ENCODE results near the gene HAAO. TPM values are rescaled to one million over a fixed set of nuclear protein-coding genes. Genes with fewer than 3 reads are reported as not detected.
"Not testable (repeated sequence)": the region's sequence is repeated elsewhere in the genome, so short reads cannot be mapped to it uniquely, and the experiment has no call there.

HAAO gene
- total RNA-seq, 2 experiments from 2014 or later = not detected

DNA sequence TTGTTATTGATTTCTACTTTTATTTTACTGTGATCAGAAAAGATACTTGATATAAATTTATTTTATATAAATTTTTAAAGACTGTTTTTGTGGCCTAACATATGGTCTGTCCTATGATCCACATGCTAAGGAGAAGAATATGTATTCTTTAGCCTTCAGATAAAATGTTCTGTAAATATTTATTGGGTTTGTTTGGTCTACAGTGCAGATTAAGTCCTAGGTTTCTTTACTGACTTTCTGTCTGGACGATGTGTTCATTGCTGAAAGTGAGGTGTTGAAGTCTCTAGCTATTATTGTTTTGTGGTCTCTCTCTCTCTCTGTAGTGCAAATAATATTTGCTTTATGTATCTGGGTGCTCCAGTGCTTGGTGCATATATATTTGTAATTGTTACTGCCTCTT, 58.5 kb downstream of the HAAO start:
- Histone ChIP-seq H3K4me3 (ENCODE audit: low read length) (no peak overlapping the region), H3K27me3 (ENCODE audit: control insufficient read depth in 1 of 2, insufficient read depth in 2 of 2, low read length in 2 of 2) (no peaks in the 10 kb centered on the region), H3K9me3 (ENCODE audit: control insufficient read depth in 1 of 2, insufficient read depth in 1 of 2, low read length in 2 of 2) (peaks cover 3 to 14% of the 10 kb centered on the region in 2 experiments), H3K4me1 (ENCODE audit: insufficient read depth, low read length) (no peaks in the 10 kb centered on the region), H3K27ac (ENCODE audit: low read depth in 1 of 2, low read length in 2 of 2) (no peak overlapping the region), H3K36me3 (ENCODE audit: insufficient read depth, low read length) (peaks cover 17% of the 10 kb centered on the region)
- H3K27ac Mint-ChIP-seq = no peak overlapping the region
- no peaks in the 10 kb centered on the region for H3K27me3 Mint-ChIP-seq
- H3K36me3 Mint-ChIP-seq (ENCODE audit: low read depth) = peaks cover 97% of the 10 kb centered on the region
- POLR2A ChIA-PET = no interaction called here
- peaks cover 22% of the 10 kb centered on the region for H3K9me3 Mint-ChIP-seq
- intact Hi-C loops (cut with DNase I, micrococcal nuclease) = no loop called here
- CTCF ChIA-PET = no interaction called here
- no peaks in the 10 kb centered on the region for H3K4me1 Mint-ChIP-seq (ENCODE audit: low read depth)
- H3K4me3 Mint-ChIP-seq = no peak overlapping the region
- ATAC-seq (ENCODE audit: poor library complexity) = no peak
- no peak for DNase-seq
- TF ChIP-seq, protein P1, sequence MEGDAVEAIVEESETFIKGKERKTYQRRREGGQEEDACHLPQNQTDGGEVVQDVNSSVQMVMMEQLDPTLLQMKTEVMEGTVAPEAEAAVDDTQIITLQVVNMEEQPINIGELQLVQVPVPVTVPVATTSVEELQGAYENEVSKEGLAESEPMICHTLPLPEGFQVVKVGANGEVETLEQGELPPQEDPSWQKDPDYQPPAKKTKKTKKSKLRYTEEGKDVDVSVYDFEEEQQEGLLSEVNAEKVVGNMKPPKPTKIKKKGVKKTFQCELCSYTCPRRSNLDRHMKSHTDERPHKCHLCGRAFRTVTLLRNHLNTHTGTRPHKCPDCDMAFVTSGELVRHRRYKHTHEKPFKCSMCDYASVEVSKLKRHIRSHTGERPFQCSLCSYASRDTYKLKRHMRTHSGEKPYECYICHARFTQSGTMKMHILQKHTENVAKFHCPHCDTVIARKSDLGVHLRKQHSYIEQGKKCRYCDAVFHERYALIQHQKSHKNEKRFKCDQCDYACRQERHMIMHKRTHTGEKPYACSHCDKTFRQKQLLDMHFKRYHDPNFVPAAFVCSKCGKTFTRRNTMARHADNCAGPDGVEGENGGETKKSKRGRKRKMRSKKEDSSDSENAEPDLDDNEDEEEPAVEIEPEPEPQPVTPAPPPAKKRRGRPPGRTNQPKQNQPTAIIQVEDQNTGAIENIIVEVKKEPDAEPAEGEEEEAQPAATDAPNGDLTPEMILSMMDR (IDR thresholded peaks at IDR 0.05) = no peak

DNA sequence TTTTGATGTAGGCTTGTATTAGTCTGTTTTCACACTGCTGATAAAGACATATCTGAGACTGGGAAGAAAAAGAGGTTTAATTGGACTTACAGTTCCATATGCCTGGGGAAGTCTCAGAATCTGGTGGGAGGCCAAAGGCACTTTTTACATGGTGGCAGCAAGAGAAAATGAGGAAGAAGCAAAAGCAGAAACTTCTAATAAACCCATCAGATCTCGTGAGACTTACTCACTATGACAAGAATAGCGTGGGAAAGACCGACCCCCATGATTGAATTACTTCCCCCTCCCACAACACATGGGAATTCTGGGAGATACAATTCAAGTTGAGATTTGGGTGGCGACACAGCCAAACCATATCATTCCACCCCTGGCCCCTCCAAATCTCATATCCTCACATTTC, 61.1 kb downstream of the HAAO start:
- H3K27me3 ChIP-seq (ENCODE audit: control insufficient read depth in 1 of 2, insufficient read depth in 2 of 2, low read length in 2 of 2); H3K4me3 ChIP-seq (ENCODE audit: low read length); DNase-seq; H3K27me3 Mint-ChIP-seq; CTCF ChIA-PET; intact Hi-C loops (cut with DNase I, micrococcal nuclease); H3K36me3 ChIP-seq (ENCODE audit: insufficient read depth, low read length); H3K27ac ChIP-seq (ENCODE audit: low read depth in 1 of 2, low read length in 2 of 2); ATAC-seq (ENCODE audit: poor library complexity); H3K27ac Mint-ChIP-seq; H3K4me3 Mint-ChIP-seq; H3K4me1 ChIP-seq (ENCODE audit: insufficient read depth, low read length); POLR2A ChIA-PET; H3K4me1 Mint-ChIP-seq (ENCODE audit: low read depth): not testable (repeated sequence)
- Mint-ChIP-seq H3K9me3 (peaks cover 18% of the 10 kb centered on the region), H3K36me3 (ENCODE audit: low read depth) (peaks cover 100% of the 10 kb centered on the region)
- H3K9me3 ChIP-seq (ENCODE audit: control insufficient read depth in 1 of 2, insufficient read depth in 1 of 2, low read length in 2 of 2) = peaks cover 3 to 14% of the 10 kb centered on the region in 2 experiments

DNA sequence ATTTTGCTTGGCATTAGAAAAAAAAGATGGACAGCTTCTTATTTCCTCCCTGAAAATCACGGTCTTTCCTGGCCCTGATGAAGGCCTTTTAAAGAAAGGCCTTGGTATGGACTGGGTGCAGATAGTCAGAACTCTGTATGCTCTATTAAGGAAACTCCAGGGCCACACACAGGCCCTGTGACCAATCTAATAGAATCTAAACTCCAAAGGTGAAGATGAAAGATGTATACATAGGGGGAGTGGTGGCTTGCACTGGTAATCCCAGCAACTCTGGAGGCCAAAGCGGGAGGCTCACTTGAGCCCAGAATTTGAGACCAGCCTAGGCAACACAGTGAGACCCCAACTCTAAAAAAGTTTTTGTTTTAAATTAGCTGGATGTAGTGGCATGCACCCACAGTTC, 65.7 kb downstream of the HAAO start:
- Mint-ChIP-seq H3K9me3 (peaks cover 5% of the 10 kb centered on the region), H3K36me3 (ENCODE audit: low read depth) (peaks cover 87% of the 10 kb centered on the region), H3K4me3 (no peak overlapping the region), H3K4me1 (ENCODE audit: low read depth) (no peaks in the 10 kb centered on the region), H3K27ac (no peak overlapping the region), H3K27me3 (no peaks in the 10 kb centered on the region)
- Histone ChIP-seq H3K4me1 (ENCODE audit: insufficient read depth, low read length) (no peaks in the 10 kb centered on the region), H3K4me3 (ENCODE audit: low read length) (no peak overlapping the region), H3K27ac (ENCODE audit: low read depth in 1 of 2, low read length in 2 of 2) (no peak overlapping the region), H3K36me3 (ENCODE audit: insufficient read depth, low read length) (peaks cover 9% of the 10 kb centered on the region), H3K27me3 (ENCODE audit: control insufficient read depth in 1 of 2, insufficient read depth in 2 of 2, low read length in 2 of 2) (no peaks in the 10 kb centered on the region), H3K9me3 (ENCODE audit: control insufficient read depth in 1 of 2, insufficient read depth in 1 of 2, low read length in 2 of 2) (no peaks in the 10 kb centered on the region)
- ChIA-PET POLR2A (no interaction called here), CTCF (no interaction called here)
- TF ChIP-seq, protein P1 (IDR thresholded peaks at IDR 0.05) = no peak
- DNase-seq (no peak), ATAC-seq (ENCODE audit: poor library complexity) (no peak)
- intact Hi-C loops (cut with DNase I, micrococcal nuclease) = no loop called here

DNA sequence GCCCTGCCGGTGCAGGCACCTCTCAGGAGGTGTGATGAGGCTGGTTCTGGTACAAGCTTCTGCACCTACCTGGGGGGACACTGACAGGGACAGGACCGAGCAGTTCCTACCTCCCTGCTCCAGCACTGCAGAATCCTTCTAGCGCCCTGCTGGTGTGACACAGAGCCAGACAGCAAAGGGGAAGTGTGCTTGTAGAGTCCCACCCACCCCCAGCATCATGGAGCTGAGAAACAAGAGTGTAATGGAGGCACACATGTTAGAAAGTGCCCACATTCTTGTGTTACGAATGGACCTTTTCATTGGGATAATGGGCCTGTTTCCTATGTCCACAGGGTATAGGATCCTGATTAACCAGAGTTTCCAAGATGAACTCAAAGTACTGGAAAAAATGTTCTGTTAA, 66.7 kb downstream of the HAAO start:
- ChIA-PET POLR2A (interaction anchor here (0.5 kb wide), 1 partner anchor 84 kb away, joined by 3 read pairs; no protein-coding TSS in a partner anchor), CTCF (interaction anchor here (1.4 kb wide), 1 partner anchor 22 kb away, joined by 3 read pairs; no protein-coding TSS in a partner anchor)
- Mint-ChIP-seq H3K9me3 (peaks cover 5% of the 10 kb centered on the region), H3K27me3 (no peaks in the 10 kb centered on the region), H3K27ac (no peak overlapping the region), H3K4me3 (no peak overlapping the region), H3K4me1 (ENCODE audit: low read depth) (no peaks in the 10 kb centered on the region), H3K36me3 (ENCODE audit: low read depth) (peaks cover 77% of the 10 kb centered on the region)
- TF ChIP-seq, protein P1 (IDR thresholded peaks at IDR 0.05) = no peak
- H3K4me1 ChIP-seq (ENCODE audit: insufficient read depth, low read length) = no peaks in the 10 kb centered on the region
- H3K4me3 ChIP-seq (ENCODE audit: low read length) = no peak overlapping the region
- H3K27me3 ChIP-seq (ENCODE audit: control insufficient read depth in 1 of 2, insufficient read depth in 2 of 2, low read length in 2 of 2) = no peaks in the 10 kb centered on the region
- ATAC-seq (ENCODE audit: poor library complexity) (no peak), DNase-seq (peak in 3 of 14 experiments; percentile 2 to 24 (median 17))
- H3K27ac ChIP-seq (ENCODE audit: low read depth in 1 of 2, low read length in 2 of 2) = no peak overlapping the region
- no peaks in the 10 kb centered on the region for H3K9me3 ChIP-seq (ENCODE audit: control insufficient read depth in 1 of 2, insufficient read depth in 1 of 2, low read length in 2 of 2)
- H3K36me3 ChIP-seq (ENCODE audit: insufficient read depth, low read length) = peaks cover 9% of the 10 kb centered on the region
- intact Hi-C loops (cut with DNase I, micrococcal nuclease) = no loop called here

All from CD4-positive, alpha-beta T cell (primary cell).